Cardiac fibroblast (primary cell): ENCODE results near the gene TTLL11.

ENCODE experiments used
- DNase-seq, 2 donors: peaks; one replicate each; pipeline versions ENCODE4 v3.0.0 to v3.0.0-alpha.2; 2010; ENCODE audit warnings: low read depth in 2 of 2
- H3K4me3 ChIP-seq, 2 donors: replicated peaks in 1 of 2; 1 replicate in 1 of 2; 2 replicates in 1 of 2; pipeline ENCODE4 v1.5.1; 2011; ENCODE audit warnings: low read depth in 2 of 2, low read length in 2 of 2, mild to moderate bottlenecking in 2 of 2, moderate library complexity in 1 of 2
- CTCF ChIP-seq: IDR thresholded peaks from one replicate; pipeline ENCODE4 v1.5.1; 2011; ENCODE audit warnings: low read depth, mild to moderate bottlenecking, low read length, inconsistent platforms

The TTLL11 gene

GRCh38 chr9:121942313-121942712 is 150.8 kb downstream of the TTLL11 start:
- no peak for TF ChIP-seq CTCF
- no peak for DNase-seq
- no peak overlapping the region for H3K4me3 ChIP-seq

GRCh38 chr9:121939643-121940042 is 153.5 kb downstream of the TTLL11 start:
- no peak for DNase-seq
- no peak for TF ChIP-seq CTCF

GRCh38 chr9:121938621-121939020 is 154.5 kb downstream of the TTLL11 start:
- no peak for TF ChIP-seq CTCF
- DNase-seq = no peak
- H3K4me3 ChIP-seq = no peak overlapping the region

More at GRCh38 chr9:121939643-121940042, 153.5 kb downstream of the TTLL11 start:
- H3K4me3 ChIP-seq = no peak overlapping the region

- H3K4me3 ChIP-seq = no peak overlapping the region
- no peak for TF ChIP-seq CTCF
- no peak for DNase-seq
These were observed 155.9 kb downstream of the TTLL11 start for GRCh38 chr9:121937240-121937639.

GRCh38 chr9:121935739-121936138 is 157.4 kb downstream of the TTLL11 start:
- DNase-seq = no peak
- no peak overlapping the region for H3K4me3 ChIP-seq
- no peak for TF ChIP-seq CTCF

GRCh38 chr9:121930956-121931355 is 162.2 kb downstream of the TTLL11 start:
- H3K4me3 ChIP-seq = no peak overlapping the region
- no peak for DNase-seq
- no peak for TF ChIP-seq CTCF
